SH-SY5Y (cell line): ENCODE results near the gene TGIF2.

Experiments
- GATA2 ChIP-seq: IDR thresholded peaks from 2 replicates; pipeline ENCODE4 v1.6.1; 2011; ENCODE audit warnings: mild to moderate bottlenecking, low read depth, low read length
- GATA3 ChIP-seq: IDR thresholded peaks from 2 replicates; pipeline ENCODE4 v1.6.1; 2011; ENCODE audit warnings: low read depth, mild to moderate bottlenecking, low read length, moderate library complexity

GRCh38 chr20:36593347-36593929 is 20.0 kb downstream of the TGIF2 start:
- TF ChIP-seq GATA3 = no peak
- TF ChIP-seq GATA2 = no peak
